Loucy (cell line): ENCODE data around the gene EPHA5.

Experiments
- EZH2phosphoT487 ChIP-seq: fragments of 200-600 bp; IDR thresholded peaks from 2 replicates; pipeline ENCODE4 v1.6.1; 2018; ENCODE audit warnings: antibody characterized with exemption, mild to moderate bottlenecking, moderate library complexity, borderline replicate concordance
- TF ChIP-seq, protein P1 (sequence below): fragments of 200-600 bp; sonication (generic); conservative IDR thresholded peaks from 2 replicates; pipeline ENCODE4 v1.5.1; 2014; ENCODE audit warnings: mild to moderate bottlenecking, antibody characterized with exemption, low read length

DNA sequence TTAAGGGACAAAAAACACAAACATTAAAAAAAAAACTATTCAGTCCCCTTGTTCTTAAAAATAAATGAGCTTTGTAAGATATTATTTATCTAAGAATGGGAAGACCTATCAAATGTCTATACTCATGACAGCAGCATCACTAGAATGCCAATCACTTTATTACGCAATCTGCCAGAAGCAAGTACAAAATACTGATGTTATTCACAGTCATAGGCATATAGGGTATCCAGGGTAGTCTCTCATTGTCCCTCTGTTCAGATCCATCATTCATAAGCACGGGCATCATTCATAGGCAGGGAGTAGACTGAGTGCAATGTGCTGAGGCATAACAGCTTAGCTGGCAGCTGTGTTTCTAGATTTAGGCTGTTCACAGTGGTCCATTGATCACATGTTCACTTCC is 109.1 kb downstream of the EPHA5 start:
- TF ChIP-seq, protein P1, sequence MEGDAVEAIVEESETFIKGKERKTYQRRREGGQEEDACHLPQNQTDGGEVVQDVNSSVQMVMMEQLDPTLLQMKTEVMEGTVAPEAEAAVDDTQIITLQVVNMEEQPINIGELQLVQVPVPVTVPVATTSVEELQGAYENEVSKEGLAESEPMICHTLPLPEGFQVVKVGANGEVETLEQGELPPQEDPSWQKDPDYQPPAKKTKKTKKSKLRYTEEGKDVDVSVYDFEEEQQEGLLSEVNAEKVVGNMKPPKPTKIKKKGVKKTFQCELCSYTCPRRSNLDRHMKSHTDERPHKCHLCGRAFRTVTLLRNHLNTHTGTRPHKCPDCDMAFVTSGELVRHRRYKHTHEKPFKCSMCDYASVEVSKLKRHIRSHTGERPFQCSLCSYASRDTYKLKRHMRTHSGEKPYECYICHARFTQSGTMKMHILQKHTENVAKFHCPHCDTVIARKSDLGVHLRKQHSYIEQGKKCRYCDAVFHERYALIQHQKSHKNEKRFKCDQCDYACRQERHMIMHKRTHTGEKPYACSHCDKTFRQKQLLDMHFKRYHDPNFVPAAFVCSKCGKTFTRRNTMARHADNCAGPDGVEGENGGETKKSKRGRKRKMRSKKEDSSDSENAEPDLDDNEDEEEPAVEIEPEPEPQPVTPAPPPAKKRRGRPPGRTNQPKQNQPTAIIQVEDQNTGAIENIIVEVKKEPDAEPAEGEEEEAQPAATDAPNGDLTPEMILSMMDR = no peak
- no peak for TF ChIP-seq EZH2phosphoT487
